Ascending aorta (tissue), 2 donors: Measurements from ENCODE around the gene RFX2. TPM values are rescaled to one million over a fixed set of nuclear protein-coding genes. Genes with fewer than 3 reads are reported as not detected.

Source experiments
- DNase-seq, 2 donors: peaks; one replicate each; pipeline ENCODE4 v3.0.0-alpha.2; 2019; ENCODE audit warnings: low spot score in 2 of 2
- H3K27ac ChIP-seq, 2 donors: fragments of 200-600 bp; sonication (generic); one replicate each; pipeline ENCODE4 v1.5.1; 2016 to 2017; ENCODE audit warnings: mild to moderate bottlenecking in 1 of 2
- H3K27me3 ChIP-seq: fragments of 200-600 bp; sonication (generic); one replicate; pipeline ENCODE4 v1.5.1; 2017
- H3K36me3 ChIP-seq, 2 donors: fragments of 200-600 bp; sonication (generic); one replicate each; pipeline ENCODE4 v1.5.1; 2016
- H3K4me1 ChIP-seq, 2 donors: fragments of 200-600 bp; sonication (generic); one replicate each; pipeline ENCODE4 v1.5.1; 2016 to 2017; ENCODE audit warnings: mild to moderate bottlenecking in 1 of 2
- H3K4me3 ChIP-seq, 2 donors: fragments of 200-600 bp; sonication (generic); one replicate each; pipeline ENCODE4 v1.5.1; 2016 to 2017; ENCODE audit warnings: mild to moderate bottlenecking in 1 of 2
- H3K9me3 ChIP-seq, 2 donors: fragments of 200-600 bp; sonication (generic); one replicate each; pipeline ENCODE4 v1.5.1; 2016
- CTCF ChIP-seq, 3 experiments: fragments of 200-600 bp in 2 of 3; fragments of 450-650 bp in 1 of 3; sonication (generic) in 2 of 3; IDR thresholded peaks; one replicate each; pipeline ENCODE4 v1.5.1; 2016 to 2019; ENCODE audit warnings: antibody characterized with exemption in 3 of 3, mild to moderate bottlenecking in 1 of 3, moderate library complexity in 1 of 3
- intact Hi-C: fragments of 100-400 bp; cut with DNase I; formaldehyde crosslinking; loops from one replicate; pipeline ENCODE4 v1.15.1; 2023
- total RNA-seq: library from RNA; depleted of rRNA; stranded (reverse); fragments of >200 nt; gene quantifications from one replicate; pipeline ENCODE4 v1.1.0, GENCODE V29; 2016

The RFX2 gene
- total RNA-seq, 1 donor from 2014 or later: 107 TPM

GRCh38 chr19:6034512-6034911 lies 75.8 kb downstream of the RFX2 start:
- intact Hi-C loops: no loop called here
- Histone ChIP-seq H3K9me3 (no peaks in the 10 kb centered on the region), H3K4me1 (no peaks in the 10 kb centered on the region), H3K4me3 (no peak overlapping the region), H3K36me3 (peaks cover 10 to 15% of the 10 kb centered on the region in 2 donors), H3K27me3 (no peaks in the 10 kb centered on the region), H3K27ac (no peak overlapping the region)
- no peak for DNase-seq
- TF ChIP-seq CTCF (IDR thresholded peaks at IDR 0.05): no peak

GRCh38 chr19:6033744-6034264 lies 76.5 kb downstream of the RFX2 start:
- intact Hi-C loops: no loop called here
- no peak for DNase-seq
- peaks cover 9 to 11% of the 10 kb centered on the region in 2 donors for H3K36me3 ChIP-seq

GRCh38 chr19:6032827-6033226 lies 77.5 kb downstream of the RFX2 start:
- H3K4me1 ChIP-seq: no peaks in the 10 kb centered on the region
- TF ChIP-seq CTCF (IDR thresholded peaks at IDR 0.05): no peak
- H3K36me3 ChIP-seq: peaks cover 6 to 10% of the 10 kb centered on the region in 2 donors
- DNase-seq: peak in 1 of 2 donors; percentile 25
- no peaks in the 10 kb centered on the region for H3K27me3 ChIP-seq
- H3K4me3 ChIP-seq: no peak overlapping the region
- intact Hi-C loops: no loop called here
- H3K9me3 ChIP-seq: no peaks in the 10 kb centered on the region
- H3K27ac ChIP-seq: no peak overlapping the region

More at GRCh38 chr19:6033744-6034264, 76.5 kb downstream of the RFX2 start:
- no peaks in the 10 kb centered on the region for H3K9me3 ChIP-seq
- TF ChIP-seq CTCF (IDR thresholded peaks at IDR 0.05): no peak
- no peaks in the 10 kb centered on the region for H3K27me3 ChIP-seq
- no peak overlapping the region for H3K4me3 ChIP-seq
- no peak overlapping the region for H3K27ac ChIP-seq
- H3K4me1 ChIP-seq: no peaks in the 10 kb centered on the region

GRCh38 chr19:6032381-6032780 lies 77.9 kb downstream of the RFX2 start:
- H3K36me3 ChIP-seq: peaks cover 4 to 10% of the 10 kb centered on the region in 2 donors
- no peak overlapping the region for H3K4me3 ChIP-seq
- H3K27ac ChIP-seq: no peak overlapping the region
- H3K4me1 ChIP-seq: no peaks in the 10 kb centered on the region
- H3K9me3 ChIP-seq: no peaks in the 10 kb centered on the region
- no peaks in the 10 kb centered on the region for H3K27me3 ChIP-seq
- no peak for DNase-seq
- TF ChIP-seq CTCF (IDR thresholded peaks at IDR 0.05): no peak
- intact Hi-C loops: no loop called here

- no peak for TF ChIP-seq CTCF (IDR thresholded peaks at IDR 0.05)
- H3K36me3 ChIP-seq: peaks cover 4 to 22% of the 10 kb centered on the region in 2 donors
- DNase-seq: no peak
- intact Hi-C loops: no loop called here
- H3K27me3 ChIP-seq: no peaks in the 10 kb centered on the region
- no peaks in the 10 kb centered on the region for H3K9me3 ChIP-seq
- H3K27ac ChIP-seq: no peak overlapping the region
- no peaks in the 10 kb centered on the region for H3K4me1 ChIP-seq
- H3K4me3 ChIP-seq: no peak overlapping the region
Observed at GRCh38 chr19:6030214-6030507, 80.1 kb downstream of the RFX2 start.
